Measurements from ENCODE around the gene GTF2I.
"Not testable (repeated sequence)": the region's sequence is repeated elsewhere in the genome, so short reads cannot be mapped to it uniquely, and the experiment has no call there.

Gene GTF2I

DNA sequence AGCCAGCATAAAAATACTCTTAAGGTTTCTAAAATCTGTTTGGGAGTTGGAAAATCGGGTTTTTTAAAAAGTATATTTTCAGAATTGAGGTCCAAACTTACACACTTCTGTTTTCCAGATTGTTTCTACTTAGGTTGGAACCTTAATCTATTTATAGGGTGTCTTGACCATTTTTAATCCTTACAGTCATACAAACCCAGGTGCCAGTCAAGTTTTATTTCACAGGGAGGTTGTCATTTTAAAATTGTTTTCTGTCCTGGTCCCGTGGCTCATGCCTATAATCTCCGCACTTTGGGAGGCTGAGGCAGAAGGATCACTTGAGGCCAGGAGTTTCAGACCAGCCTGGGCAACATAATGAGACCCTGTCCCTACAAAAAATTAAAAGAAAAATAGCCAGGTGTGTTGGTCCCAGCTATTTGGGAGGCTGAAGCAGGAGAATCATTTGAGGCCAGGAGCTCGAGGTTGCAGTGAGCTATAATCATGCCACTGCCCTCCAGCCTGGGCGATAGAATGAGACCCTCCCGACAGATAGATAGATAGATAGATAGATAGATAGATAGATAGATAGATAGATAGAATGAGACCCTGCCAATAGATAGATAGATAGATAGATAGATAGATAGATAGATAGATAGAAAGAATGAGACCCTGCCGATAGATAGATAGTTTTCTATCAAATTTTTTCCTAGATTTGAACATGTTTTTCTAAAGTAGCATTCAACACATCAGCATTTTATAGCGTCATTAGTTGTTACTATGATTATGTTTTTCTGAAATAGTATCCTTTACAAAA lies 69.0 kb downstream of the GTF2I start:
- H3K4me3 ChIP-seq (ENCODE audit: low read length), result no peak overlapping the region
- no peak for DNase-seq (ENCODE audit: low read depth)
- TF ChIP-seq, protein P1, sequence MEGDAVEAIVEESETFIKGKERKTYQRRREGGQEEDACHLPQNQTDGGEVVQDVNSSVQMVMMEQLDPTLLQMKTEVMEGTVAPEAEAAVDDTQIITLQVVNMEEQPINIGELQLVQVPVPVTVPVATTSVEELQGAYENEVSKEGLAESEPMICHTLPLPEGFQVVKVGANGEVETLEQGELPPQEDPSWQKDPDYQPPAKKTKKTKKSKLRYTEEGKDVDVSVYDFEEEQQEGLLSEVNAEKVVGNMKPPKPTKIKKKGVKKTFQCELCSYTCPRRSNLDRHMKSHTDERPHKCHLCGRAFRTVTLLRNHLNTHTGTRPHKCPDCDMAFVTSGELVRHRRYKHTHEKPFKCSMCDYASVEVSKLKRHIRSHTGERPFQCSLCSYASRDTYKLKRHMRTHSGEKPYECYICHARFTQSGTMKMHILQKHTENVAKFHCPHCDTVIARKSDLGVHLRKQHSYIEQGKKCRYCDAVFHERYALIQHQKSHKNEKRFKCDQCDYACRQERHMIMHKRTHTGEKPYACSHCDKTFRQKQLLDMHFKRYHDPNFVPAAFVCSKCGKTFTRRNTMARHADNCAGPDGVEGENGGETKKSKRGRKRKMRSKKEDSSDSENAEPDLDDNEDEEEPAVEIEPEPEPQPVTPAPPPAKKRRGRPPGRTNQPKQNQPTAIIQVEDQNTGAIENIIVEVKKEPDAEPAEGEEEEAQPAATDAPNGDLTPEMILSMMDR (conservative IDR thresholded peaks at IDR 0.05; ENCODE audit: low read length), result no peak

DNA sequence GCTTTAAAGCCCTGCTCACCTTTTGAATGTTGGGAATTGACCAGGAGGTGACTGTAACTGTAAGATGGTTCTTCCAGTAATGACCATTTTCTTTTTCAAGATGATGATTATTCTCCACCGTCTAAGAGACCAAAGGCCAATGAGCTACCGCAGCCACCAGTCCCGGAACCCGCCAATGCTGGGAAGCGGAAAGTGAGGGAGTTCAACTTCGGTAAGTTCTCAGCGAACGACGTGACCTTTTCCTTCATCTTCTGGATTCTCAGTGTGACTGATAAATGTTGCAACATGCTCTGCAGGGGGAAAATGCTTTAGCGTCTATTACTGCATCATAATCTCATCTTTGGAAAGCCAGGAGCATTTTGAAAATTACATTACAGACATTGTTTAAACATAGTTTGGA lies 71.2 kb downstream of the GTF2I start:
- DNase-seq (ENCODE audit: low read depth); H3K4me3 ChIP-seq (ENCODE audit: low read length): not testable (repeated sequence)

DNA sequence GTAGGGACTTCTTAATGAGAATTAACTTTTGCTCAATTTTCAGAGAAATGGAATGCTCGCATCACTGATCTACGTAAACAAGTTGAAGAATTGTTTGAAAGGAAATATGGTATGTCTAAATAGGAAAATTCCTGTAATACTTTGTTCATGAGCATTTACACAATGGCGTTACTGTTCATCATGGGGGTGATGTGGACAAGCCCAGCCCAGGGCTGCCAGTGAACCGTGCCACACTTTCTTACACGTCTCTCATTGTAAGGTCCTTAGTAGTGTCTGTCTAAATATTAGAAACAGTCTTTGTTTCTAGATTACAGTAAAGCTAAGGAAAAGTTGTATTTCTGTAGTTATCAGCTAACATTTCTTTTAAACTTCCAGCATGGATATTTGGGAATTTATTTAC lies 72.7 kb downstream of the GTF2I start:
- not testable (repeated sequence) for DNase-seq (ENCODE audit: low read depth)

DNA sequence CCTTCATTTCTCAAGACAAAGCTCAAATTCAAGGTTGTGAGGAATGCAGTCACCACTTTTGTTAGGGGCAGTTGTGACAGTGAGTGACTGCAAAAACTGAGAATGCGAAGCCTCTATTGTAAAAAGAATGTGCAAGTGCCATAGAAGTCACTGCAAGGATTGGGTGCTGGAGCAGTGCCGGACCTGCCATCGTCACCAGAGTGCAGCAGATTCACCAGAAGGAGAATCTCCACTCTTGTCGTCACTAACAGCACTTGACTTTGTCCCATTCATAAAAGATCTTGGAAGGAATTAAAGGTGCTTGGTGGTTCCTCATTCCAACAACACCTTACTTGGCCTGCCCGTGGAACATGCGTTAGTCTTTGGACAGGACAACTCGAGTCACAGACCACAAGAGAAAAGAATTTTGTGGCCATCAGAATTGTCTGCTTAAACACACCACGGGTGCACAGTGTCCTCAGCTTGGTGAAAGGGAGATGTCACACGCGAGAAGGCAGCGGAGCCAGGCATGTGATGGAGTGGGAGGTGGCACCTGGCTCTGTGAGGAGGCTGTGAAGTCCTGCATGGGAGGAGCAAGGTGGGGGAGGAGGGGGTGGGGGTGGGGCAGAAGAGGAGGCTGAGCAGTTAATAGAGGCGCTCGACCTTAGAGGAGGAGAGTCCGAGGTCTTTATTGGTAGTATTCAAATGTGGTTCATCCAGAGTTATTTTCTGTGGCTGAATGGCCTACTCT lies 82.6 kb downstream of the GTF2I start:
- not testable (repeated sequence) for DNase-seq (ENCODE audit: low read depth); H3K4me3 ChIP-seq (ENCODE audit: low read length)

More for the DNA sequence above, 72.7 kb downstream of the GTF2I start:
- H3K4me3 ChIP-seq (ENCODE audit: low read length), result not testable (repeated sequence)

DNA sequence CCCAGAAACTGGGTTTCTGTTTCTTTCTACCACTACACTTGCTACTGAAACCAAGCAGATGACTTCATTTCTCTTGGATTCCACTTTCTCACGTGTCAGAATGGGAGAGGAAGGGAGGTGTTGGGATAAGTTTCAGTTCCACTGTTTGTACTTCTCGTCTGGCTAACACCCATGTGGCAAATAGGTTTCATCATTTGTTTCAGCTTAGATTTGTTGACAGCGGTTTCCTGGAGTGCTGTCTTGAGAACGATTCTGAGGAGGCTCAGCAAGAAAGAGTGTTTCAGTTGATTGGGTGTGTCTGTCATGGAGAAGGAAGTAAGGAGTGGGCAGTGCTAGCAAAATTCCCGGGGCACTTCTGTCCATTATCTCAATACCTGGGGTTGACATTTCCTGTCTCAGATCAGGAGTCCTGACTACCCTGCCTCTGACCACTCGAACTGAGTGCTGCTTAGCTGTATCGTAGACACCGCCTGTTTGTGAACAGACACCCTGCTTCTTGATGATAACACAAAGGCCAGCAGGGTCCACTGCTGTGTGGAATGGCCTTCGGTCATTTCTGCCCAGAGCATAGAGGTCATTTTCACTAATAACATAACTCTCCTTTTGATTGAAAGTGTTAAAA lies 86.5 kb downstream of the GTF2I start:
- DNase-seq (ENCODE audit: low read depth); H3K4me3 ChIP-seq (ENCODE audit: low read length): not testable (repeated sequence)

DNA sequence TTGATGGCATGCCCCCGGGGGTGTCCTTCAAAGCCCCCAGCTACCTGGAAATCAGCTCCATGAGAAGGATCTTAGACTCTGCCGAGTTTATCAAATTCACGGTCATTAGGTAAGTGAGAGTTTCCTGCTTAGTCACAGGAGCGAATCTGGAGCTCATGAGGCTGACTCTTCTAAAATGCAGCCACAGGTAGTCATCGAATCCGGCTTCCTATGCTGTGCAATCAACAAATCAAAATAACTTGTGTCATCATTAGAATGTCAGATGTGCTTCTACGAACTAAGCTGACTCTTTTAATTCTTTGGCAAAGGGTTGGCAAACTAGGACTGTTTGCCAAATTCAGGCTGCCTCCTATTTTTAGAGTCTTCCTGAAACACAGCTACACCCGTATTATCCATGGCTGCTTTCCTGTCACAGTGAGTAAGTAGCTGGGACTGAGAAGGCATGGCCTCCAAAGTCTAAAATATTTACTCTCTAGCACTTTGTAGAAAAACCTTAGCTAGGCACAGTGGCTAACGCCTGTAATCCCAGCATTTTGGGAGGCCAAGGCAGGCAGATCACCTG lies 96.5 kb downstream of the GTF2I start:
- DNase-seq (ENCODE audit: low read depth), result not testable (repeated sequence)

DNA sequence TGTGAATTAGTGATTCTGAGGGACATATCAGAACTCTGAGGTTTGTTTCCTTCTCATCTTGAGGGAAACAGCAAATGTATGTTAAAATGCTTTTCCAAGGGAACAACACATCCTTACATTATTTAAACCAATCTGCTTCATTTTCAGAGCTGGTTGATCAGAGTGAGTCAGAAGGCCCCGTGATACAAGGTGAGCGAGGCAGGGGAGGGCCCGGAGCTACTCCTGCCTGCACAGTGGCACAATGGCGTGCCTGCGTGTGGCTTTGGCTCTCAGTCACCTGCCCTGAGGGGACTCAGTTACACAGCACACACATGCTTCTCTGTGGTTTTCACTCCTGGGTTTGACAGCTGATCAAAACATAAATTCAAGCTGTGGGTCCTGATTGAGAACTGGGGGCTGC lies 99.2 kb downstream of the GTF2I start:
- DNase-seq (ENCODE audit: low read depth), result not testable (repeated sequence)

More for the DNA sequence above, 96.5 kb downstream of the GTF2I start:
- H3K4me3 ChIP-seq (ENCODE audit: low read length), result not testable (repeated sequence)

DNA sequence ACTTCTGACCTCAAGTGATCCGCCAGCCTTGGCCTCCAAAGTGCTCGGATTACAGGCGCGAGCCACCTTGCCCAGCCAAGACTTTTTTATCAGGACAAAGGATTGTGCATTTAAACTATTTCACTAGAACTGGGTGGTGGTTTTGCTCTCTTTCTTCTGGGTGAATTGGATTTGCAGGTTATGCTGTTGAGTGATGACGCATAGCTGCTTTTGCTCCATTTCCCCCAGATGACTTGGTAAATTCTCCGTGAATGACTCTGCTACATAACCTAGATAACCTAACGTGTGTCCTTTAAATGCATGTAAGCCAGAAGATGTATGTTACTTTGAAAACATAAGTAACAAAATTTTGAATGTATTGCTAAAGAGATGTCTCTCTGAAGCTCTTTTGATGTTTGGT lies 100.8 kb downstream of the GTF2I start:
- not testable (repeated sequence) for H3K4me3 ChIP-seq (ENCODE audit: low read length); DNase-seq (ENCODE audit: low read depth)

More for the DNA sequence above, 99.2 kb downstream of the GTF2I start:
- H3K4me3 ChIP-seq (ENCODE audit: low read length), result not testable (repeated sequence)

DNA sequence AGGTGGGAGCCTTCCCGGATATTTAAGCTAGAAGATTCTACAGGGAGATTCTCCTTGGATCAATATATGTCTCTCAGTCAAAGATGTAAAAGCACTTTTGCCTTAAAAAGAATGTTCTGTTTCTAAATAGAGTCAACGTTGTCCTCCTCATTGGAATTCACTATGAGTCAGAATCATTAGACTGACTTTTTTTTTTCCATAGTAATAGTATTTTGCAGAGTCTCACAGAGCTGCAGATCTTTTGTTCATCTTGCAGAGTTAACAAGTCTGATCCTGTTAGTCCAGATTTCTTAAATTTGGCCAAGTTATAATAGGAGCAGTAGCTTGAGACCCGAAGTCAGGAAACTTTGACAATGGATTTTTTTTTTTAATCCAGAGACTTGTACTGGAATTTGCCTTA lies 101.5 kb downstream of the GTF2I start:
- not testable (repeated sequence) for DNase-seq (ENCODE audit: low read depth); H3K4me3 ChIP-seq (ENCODE audit: low read length)

DNA sequence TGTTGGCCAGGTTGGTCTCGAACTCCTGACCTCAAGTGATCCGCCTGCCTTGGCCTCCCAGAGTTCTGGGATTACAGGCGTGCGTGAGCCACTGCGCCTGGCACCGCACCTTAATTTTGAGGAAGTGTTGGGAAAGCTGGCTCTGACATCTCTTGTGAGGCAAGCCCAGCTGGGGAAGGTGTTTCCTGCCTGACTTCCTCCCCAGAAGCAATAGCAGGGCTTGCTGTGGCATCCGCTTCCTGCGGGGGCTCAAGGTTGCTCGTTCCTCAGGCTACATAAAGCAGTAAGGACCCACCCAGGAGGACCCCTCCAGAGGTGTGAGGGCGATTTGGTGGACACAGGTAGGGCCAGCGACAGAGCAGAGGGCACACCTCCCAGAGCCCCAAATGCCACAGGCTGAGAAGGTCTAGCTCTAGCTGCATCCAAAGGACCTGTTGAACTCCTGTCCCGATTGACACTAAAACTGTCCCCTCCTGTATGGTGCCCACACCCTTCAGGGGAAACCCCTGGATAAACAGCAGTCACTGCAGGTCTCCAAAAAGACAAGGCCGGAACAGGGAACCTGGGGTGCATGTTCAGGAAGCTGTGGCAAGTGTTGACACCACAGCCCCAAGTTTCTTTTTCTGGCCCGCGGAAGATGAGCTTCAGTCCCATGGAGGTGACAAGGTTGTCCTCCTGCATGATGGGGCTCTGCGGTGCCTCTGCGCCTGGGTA lies 107.8 kb downstream of the GTF2I start:
- H3K4me3 ChIP-seq (ENCODE audit: low read length); DNase-seq (ENCODE audit: low read depth): not testable (repeated sequence)

DNA sequence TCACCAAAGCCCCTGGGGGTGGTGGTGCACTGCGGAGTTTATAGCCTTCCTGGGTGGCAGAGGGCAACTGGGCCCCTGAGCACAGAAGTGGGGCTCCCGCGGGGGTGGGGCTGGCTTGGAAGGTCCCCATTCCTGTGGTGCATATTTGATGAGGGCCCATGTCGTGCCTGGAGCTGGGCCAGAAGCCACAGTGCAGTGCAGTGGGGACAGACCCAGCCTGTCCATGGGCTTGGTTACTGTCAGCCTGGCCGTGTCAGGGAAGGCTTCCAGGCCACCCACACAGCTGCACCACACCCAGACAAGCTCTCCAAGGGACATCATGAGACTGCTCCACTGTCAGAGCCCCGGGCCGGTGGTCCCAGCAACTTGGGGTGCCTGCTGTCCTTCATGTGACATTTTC lies 109.0 kb downstream of the GTF2I start:
- H3K4me3 ChIP-seq (ENCODE audit: low read length); DNase-seq (ENCODE audit: low read depth): not testable (repeated sequence)

DNA sequence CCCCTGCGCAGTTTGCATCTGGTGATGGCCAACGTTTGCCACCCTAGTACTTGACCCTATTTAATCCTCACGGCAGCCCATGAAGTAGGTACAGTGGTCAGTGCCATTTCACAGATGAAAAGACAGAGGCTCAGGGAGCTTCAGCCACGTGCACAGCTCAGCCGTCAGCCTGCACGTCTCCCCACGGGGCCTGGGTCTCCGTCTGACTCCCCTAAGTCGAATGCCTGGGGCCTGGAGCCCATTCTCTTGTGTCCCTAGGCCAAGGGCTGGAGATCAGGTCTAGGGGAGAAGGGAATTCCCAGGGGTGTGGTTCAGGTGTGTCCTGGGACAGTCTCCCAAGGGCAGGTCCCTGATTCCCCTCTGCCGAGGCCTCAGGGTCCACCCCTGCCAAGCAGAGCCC lies 109.5 kb downstream of the GTF2I start:
- H3K4me3 ChIP-seq (ENCODE audit: low read length); DNase-seq (ENCODE audit: low read depth): not testable (repeated sequence)

DNA sequence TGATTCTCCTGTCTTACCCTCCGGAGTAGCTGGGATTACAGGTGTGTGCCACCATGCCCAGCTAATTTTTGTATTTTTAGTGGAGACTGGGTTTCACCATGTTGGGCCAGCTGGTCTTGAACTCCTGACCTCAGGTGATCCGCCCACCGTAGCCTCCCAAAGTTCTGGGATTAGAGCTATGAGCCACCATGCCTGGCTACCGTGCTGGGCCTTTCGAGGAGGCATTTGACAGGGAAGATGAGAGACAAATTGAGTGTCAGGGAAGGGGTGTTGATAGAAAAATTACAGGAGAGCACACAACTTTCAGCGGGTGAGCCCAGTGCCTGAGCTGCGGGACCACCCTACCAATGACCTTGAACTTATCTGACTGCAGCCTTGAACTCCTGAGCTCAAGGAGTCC lies 112.5 kb downstream of the GTF2I start:
- DNase-seq (ENCODE audit: low read depth); H3K4me3 ChIP-seq (ENCODE audit: low read length): not testable (repeated sequence)

DNA sequence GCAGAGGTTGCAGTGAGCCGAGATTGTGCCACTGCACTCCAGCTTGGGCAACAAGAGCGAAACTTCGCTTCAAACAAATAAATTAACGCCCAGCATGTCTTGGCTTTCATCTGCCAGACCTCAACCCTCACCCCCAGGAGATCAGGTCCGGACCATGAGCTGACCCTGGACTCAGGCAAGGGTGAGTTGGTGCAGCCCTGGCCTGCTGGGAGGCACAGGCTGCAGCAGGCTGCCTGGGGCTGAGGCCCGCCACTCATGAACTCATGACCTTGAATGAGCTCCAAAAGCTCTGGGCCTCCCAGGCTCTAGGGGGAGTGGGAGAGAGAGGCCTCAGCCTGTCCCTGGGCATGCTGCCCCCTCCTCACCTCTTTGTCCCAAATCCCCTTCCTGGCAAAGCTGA lies 114.6 kb downstream of the GTF2I start:
- not testable (repeated sequence) for DNase-seq (ENCODE audit: low read depth)

DNA sequence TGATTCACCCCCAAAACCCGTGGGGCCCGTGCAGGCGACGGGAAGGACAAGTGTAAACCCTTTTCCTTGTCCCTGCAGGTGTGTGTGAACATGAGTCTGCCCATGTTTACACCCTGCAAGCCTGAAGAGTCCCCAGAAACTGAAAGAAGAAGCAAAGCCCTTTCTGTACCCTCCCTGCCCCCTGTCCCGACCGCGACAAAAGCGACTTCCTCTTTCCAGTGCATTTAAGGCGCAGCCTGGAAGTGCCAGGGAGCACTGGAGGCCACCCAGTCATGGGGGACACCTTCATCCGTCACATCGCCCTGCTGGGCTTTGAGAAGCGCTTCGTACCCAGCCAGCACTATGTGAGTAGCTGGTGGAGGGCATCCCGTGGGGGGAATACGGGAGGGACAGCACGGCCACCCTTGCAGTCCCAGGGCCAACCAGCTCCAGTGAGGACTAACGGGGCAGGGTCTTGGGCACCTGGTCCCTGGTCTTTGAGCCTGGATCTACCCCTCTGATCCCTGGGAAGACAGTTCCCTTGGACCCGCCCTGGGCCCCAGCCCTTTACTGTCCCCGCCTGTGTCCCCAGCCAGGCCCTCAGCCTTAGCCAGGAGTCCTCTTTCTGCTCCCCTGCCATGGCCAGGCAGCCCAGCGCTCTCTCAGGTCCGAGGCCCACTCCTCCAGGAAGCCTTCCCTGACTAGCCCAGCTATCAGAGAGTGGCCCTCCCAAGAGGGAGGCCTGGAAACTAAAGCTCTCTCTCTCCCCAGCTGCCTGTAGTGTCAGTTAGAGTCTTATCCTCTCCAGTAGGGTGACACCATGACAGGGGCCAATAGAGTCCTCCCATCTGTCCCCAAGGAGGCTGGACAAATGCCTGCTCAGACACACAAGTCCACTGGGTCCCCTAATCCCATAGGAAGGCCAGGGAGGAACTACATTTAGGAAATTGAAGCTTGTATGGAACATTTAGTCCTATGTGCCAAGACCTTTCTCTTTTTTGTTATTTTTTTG lies 116.5 kb downstream of the GTF2I start, which contains the start of gene NCF1:
TSS of gene NCF1 (plus strand) at position 252 of the 991 bp plus-strand sequence. CDS start at position 273, 21 bp downstream.
- not testable (repeated sequence) for DNase-seq (ENCODE audit: low read depth); H3K4me3 ChIP-seq (ENCODE audit: low read length)

More for the DNA sequence above, 114.6 kb downstream of the GTF2I start:
- H3K4me3 ChIP-seq (ENCODE audit: low read length), result not testable (repeated sequence)

DNA sequence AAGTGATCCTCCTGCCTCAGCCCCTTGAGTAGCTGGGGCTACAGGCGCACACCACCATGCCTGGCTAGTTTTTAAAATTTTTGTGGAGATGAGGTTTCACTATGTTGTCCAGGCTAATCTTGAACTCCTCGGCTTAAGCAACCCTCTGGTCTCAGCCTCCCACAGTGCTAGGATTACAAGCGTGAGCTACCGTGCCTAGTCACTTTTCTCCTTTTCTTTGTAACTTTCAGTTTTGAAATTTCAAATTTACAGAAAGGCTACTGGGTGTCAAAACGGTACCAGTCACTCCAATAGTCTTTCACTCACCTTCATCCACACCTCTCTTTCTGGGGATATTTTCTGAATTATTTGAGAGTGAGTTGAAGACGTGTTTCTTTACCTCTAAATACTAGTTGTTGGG lies 117.6 kb downstream of the GTF2I start:
- H3K4me3 ChIP-seq (ENCODE audit: low read length); DNase-seq (ENCODE audit: low read depth): not testable (repeated sequence)
